HG03565 (cell line): Measurements from ENCODE around the gene ZNF711.
A peak's percentile ranks its signal among the peaks of the same experiment; 100 is the strongest.
"Not testable (repeated sequence)": the region's sequence is repeated elsewhere in the genome, so short reads cannot be mapped to it uniquely, and the experiment has no call there.

ENCODE experiments used
- ATAC-seq: cut with Tn5 transposase; IDR thresholded peaks from one replicate; pipeline ENCODE4 v1.9.1; 2021; ENCODE audit warnings: mild to moderate bottlenecking, moderate library complexity; ENCODE audit not compliant: unreplicated experiment

Gene ZNF711

GRCh38 chrX:85243761-85244449 is at the start of gene ZNF711, which contains the start of gene SATL1:
ZNF711 (plus strand) TSS chrX:85243991; CDS start chrX:85247573, 3,582 bp downstream.
SATL1 (minus strand) TSS chrX:85243779; CDS start chrX:85108968, 134,811 bp downstream.
- ATAC-seq, result peak; percentile 49

GRCh38 chrX:85196319-85196718 is 47.5 kb upstream of the ZNF711 start:
- ATAC-seq, result no peak

GRCh38 chrX:85203461-85203970 is 40.3 kb upstream of the ZNF711 start:
- no peak for ATAC-seq

GRCh38 chrX:85213792-85214530 is 29.8 kb upstream of the ZNF711 start:
- no peak for ATAC-seq

- no peak for ATAC-seq
These were observed 27.8 kb upstream of the ZNF711 start for GRCh38 chrX:85215946-85216345.

GRCh38 chrX:85221361-85221760 is 22.4 kb upstream of the ZNF711 start:
- ATAC-seq, result no peak

- ATAC-seq, result no peak
These were observed 20.4 kb upstream of the ZNF711 start for GRCh38 chrX:85223359-85223758.

GRCh38 chrX:85243155-85243554 is 636 bp upstream of the ZNF711 start:
- no peak for ATAC-seq

- ATAC-seq, result peak; percentile 38
These were observed 840 bp downstream of the ZNF711 start for GRCh38 chrX:85244450-85245211.

GRCh38 chrX:85285286-85285685 is 41.5 kb downstream of the ZNF711 start:
- ATAC-seq, result not testable (repeated sequence)

GRCh38 chrX:85288992-85289723 is 45.4 kb downstream of the ZNF711 start:
- ATAC-seq, result no peak

- ATAC-seq, result peak; percentile 74
These were observed 59.8 kb downstream of the ZNF711 start for GRCh38 chrX:85303544-85303943.

GRCh38 chrX:85309717-85310116 is 65.9 kb downstream of the ZNF711 start:
- no peak for ATAC-seq

GRCh38 chrX:85311348-85311747 is 67.6 kb downstream of the ZNF711 start:
- not testable (repeated sequence) for ATAC-seq
